ENCODE data around the gene STAT3. TPM values are rescaled to one million over a fixed set of nuclear protein-coding genes. Genes with fewer than 3 reads are reported as not detected.
"Not testable (repeated sequence)": the region's sequence is repeated elsewhere in the genome, so short reads cannot be mapped to it uniquely, and the experiment has no call there.

The STAT3 gene
- total and polyA plus RNA-seq, 8 donors: 31.3 to 207 (median 104) TPM

DNA sequence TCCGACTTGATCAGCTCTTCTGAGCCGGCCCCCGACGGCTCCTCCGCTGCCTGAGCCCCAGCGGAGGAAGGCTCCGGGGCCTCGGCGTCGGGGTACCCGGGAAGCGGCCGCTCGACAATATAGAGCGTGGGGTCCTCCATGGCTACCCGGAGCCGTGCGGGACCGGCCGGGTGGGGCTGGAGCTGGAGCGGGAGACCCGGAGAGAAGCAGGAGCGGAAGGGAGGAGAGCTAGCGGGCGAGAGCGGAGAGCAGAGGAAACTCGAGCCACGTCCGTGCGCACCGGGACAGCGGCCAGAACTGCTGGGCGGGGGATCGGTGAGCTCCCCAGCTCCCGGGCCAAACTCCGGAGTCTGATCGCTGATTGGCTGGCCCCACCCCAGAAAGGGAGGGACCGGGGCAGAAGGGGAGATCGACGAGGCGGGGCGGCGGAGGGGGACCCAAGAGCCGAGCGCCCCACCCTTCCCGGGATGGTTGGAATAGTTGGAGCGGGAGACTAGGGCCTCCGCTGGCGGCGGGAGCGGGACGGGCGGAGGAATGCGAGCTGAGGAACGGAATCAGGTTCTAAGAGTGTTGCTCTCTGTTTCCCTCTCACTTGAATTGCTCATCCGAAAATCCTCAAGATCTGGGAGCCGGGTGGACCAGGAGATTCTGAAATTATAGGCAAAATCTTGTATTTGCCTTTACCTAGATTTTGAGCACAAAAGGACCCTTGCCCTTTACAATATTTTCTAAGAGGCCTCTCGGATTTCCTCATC is 34.9 kb upstream of the STAT3 start, which contains the start of gene CAVIN1:
CAVIN1 (minus strand) TSS at position 299 of the 755 bp plus-strand sequence; CDS start at position 140, 159 bp downstream.
- WGBS, 5 donors: 1 to 3% (median 2%) methylated on average over 37 to 58 of the region's 58 CpGs
- Histone ChIP-seq H3K27me3 (peaks cover 0 to 29% (median 20%) of the 10 kb centered on the region in 3 donors), H3K27ac (peak within 1 kb of the TSS; percentile 61 to 94 (median 91)), H3K9me3 (no peaks in the 10 kb centered on the region), H3K4me3 (peak within 1 kb of the TSS; percentile 65 to 75 (median 70)), H3K4me1 (peaks cover 17 to 61% (median 48%) of the 10 kb centered on the region in 4 donors), H3K36me3 (no peaks in the 10 kb centered on the region)
- TF ChIP-seq POLR2AphosphoS5 (IDR thresholded peaks at IDR 0.05) (peak; percentile 98 to 99 (median 99)), EP300 (IDR thresholded peaks at IDR 0.05) (no peak), POLR2A (IDR thresholded peaks at IDR 0.05) (peak in 2 of 4 donors; percentile 58 to 68)
- TF ChIP-seq, protein P1, sequence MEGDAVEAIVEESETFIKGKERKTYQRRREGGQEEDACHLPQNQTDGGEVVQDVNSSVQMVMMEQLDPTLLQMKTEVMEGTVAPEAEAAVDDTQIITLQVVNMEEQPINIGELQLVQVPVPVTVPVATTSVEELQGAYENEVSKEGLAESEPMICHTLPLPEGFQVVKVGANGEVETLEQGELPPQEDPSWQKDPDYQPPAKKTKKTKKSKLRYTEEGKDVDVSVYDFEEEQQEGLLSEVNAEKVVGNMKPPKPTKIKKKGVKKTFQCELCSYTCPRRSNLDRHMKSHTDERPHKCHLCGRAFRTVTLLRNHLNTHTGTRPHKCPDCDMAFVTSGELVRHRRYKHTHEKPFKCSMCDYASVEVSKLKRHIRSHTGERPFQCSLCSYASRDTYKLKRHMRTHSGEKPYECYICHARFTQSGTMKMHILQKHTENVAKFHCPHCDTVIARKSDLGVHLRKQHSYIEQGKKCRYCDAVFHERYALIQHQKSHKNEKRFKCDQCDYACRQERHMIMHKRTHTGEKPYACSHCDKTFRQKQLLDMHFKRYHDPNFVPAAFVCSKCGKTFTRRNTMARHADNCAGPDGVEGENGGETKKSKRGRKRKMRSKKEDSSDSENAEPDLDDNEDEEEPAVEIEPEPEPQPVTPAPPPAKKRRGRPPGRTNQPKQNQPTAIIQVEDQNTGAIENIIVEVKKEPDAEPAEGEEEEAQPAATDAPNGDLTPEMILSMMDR (IDR thresholded peaks at IDR 0.05): no peak
- intact Hi-C loops (cut with DNase I; ENCODE audit: low total_unique reads): no loop called here
- DNase-seq: peak; percentile 92 to 98

DNA sequence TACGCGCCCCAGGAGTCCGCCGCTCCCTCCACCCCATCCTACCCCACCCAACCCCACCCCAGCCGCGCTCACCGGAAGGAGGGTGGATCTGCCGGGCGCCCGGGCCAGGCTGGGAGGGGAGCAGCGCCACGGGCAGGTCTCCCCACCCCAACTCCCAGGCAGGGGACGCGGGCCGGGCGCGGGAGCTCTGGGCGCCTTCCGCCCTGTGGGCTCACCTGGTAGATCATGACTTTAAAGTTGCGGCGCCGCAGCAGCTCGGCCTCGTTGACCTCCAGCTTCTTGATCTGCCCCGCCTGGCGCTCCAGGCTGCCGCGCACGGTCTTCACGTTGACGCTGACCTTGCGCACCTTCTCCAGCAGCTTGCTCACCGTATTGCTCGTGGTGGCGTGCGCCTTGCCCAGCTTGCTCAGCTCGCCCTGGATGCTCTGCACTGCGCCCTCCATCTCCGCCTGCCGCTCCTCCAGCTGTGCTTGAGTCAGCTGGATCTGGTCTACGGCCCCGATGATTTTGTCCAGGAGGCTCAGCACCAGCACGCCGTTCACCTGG is 34.2 kb upstream of the STAT3 start:
- Histone ChIP-seq H3K36me3 (no peaks in the 10 kb centered on the region), H3K4me1 (peaks cover 19 to 66% (median 50%) of the 10 kb centered on the region in 4 donors), H3K27me3 (peaks cover 0 to 29% (median 20%) of the 10 kb centered on the region in 3 donors), H3K27ac (peak overlapping the region; percentile 61 to 94 (median 91)), H3K9me3 (no peaks in the 10 kb centered on the region), H3K4me3 (peak overlapping the region; percentile 65 to 75 (median 70))
- intact Hi-C loops (cut with DNase I; ENCODE audit: low total_unique reads): no loop called here
- DNase-seq: peak; percentile 27 to 81
- TF ChIP-seq POLR2AphosphoS5 (IDR thresholded peaks at IDR 0.05): no peak
- TF ChIP-seq, protein P1 (IDR thresholded peaks at IDR 0.05): no peak
- no peak for TF ChIP-seq EP300 (IDR thresholded peaks at IDR 0.05)
- no peak for TF ChIP-seq POLR2A (IDR thresholded peaks at IDR 0.05)
- 0 to 3% (median 1%) methylated on average over 6 to 44 of the region's 44 CpGs for WGBS, 5 donors

DNA sequence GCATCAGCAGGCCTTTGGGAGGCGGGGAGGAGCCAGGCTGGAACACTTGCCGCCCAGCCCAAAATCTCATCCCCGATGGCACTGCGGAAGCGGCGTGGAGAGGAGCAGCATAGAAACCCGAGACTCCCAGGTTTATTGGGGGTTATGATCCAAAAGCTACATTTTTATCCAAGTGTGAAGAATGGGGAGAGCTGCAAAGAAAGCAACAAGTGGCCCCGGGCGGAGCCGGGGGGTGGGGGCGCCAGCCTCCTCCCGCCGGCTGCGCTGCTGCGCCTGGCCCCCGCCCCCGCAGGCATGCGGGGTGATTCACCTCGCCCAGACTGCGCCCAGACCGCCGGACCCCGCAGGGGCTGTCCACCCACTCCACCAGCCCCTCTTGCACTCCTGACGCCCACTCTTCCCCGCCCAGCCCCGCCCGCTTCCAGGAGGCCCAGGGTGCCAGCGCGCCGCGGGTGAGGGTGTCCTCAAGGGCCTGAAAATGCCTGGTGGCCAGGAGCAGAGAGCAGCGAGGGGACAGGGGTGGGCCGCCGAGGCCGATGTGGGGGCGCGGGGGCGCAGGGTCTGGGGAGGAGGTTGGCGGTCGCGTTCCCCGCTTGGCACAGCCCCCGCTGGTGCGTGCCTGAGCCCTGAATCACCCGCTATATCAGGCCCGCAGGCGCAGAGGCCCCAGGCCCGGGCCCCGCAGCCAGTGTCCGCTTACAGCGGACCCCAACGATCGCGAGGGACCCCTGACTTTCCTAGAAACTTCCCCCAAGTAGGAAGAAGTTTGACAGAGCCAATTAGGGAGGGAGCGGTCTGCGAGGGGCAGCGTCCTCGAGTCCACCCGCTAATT is 33.5 kb upstream of the STAT3 start:
- Histone ChIP-seq H3K27me3 (peaks cover 0 to 29% (median 20%) of the 10 kb centered on the region in 3 donors), H3K4me3 (peak overlapping the region; percentile 65 to 75 (median 70)), H3K9me3 (no peaks in the 10 kb centered on the region), H3K36me3 (no peaks in the 10 kb centered on the region), H3K27ac (peak overlapping the region; percentile 61 to 94 (median 91)), H3K4me1 (peaks cover 19 to 73% (median 54%) of the 10 kb centered on the region in 4 donors)
- WGBS, 5 donors: 3 to 20% (median 11%) methylated on average over 31 to 59 of the region's 59 CpGs
- peak; percentile 28 to 75 for DNase-seq
- no peak for TF ChIP-seq POLR2A (IDR thresholded peaks at IDR 0.05)
- TF ChIP-seq POLR2AphosphoS5 (IDR thresholded peaks at IDR 0.05): no peak
- no peak for TF ChIP-seq EP300 (IDR thresholded peaks at IDR 0.05)
- TF ChIP-seq, protein P1 (IDR thresholded peaks at IDR 0.05): no peak
- intact Hi-C loops (cut with DNase I; ENCODE audit: low total_unique reads): no loop called here

DNA sequence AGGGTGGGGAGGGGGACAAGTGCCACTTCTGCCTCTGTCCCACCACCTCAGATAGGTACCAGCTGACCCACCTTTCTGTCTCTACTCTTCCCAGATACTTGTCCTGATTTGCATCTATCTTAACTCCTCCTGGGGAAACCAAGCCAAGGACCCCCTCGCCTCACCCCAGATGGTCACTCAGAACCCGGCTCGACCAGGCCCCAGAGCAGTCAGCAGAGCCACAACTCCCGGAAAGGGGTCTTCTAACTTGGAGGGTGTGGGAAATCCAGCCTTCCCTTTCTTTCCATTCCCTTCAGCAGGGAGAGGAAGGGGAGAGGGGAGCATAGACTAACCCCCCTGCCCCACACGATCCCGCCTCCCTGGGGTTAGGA is 32.9 kb upstream of the STAT3 start:
- no peak for DNase-seq
- no peaks in the 10 kb centered on the region for H3K9me3 ChIP-seq
- WGBS, 5 donors: 38 to 65% (median 57%) methylated on average over 4 to 6 of the region's 6 CpGs
- peak overlapping the region; percentile 65 to 75 (median 70) for H3K4me3 ChIP-seq
- TF ChIP-seq POLR2AphosphoS5 (IDR thresholded peaks at IDR 0.05): no peak
- no peak for TF ChIP-seq POLR2A (IDR thresholded peaks at IDR 0.05)
- TF ChIP-seq, protein P1 (IDR thresholded peaks at IDR 0.05): no peak
- TF ChIP-seq EP300 (IDR thresholded peaks at IDR 0.05): no peak
- H3K4me1 ChIP-seq: peaks cover 19 to 80% (median 57%) of the 10 kb centered on the region in 4 donors
- no peaks in the 10 kb centered on the region for H3K36me3 ChIP-seq
- peak overlapping the region; percentile 61 to 94 (median 91) for H3K27ac ChIP-seq
- peaks cover 0 to 29% (median 20%) of the 10 kb centered on the region in 3 donors for H3K27me3 ChIP-seq
- intact Hi-C loops (cut with DNase I; ENCODE audit: low total_unique reads): no loop called here

DNA sequence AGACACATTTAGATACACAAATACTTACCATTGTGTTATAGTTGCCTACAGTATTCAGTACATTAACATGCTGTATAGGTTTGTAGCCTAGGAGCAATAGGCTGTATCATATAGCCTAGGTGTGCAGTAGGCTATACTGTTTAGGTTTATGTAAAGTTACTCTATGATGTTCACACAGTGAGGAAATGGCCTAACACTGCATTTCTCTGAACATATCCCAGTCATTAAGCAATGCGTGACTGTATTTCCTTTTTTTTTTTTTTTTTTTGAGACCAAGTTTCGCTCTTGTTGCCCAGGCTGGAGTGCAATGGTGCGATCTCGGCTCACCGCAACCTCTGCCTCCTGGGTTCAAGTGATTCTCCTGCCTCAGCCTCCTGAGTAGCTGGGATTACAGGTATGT is 29.7 kb upstream of the STAT3 start:
- H3K4me3 ChIP-seq; DNase-seq; H3K36me3 ChIP-seq; intact Hi-C loops (cut with DNase I; ENCODE audit: low total_unique reads); H3K9me3 ChIP-seq: not testable (repeated sequence)
- WGBS, 5 donors: 68 to 91% (median 87%) methylated on average over 2 to 5 of the region's 5 CpGs
- H3K27me3 ChIP-seq: peaks cover 0 to 19% (median 17%) of the 10 kb centered on the region in 3 donors
- H3K4me1 ChIP-seq: peaks cover 26 to 99% (median 67%) of the 10 kb centered on the region in 4 donors
- peak overlapping the region in 3 of 5 donors; percentile 62 to 92 (median 90) for H3K27ac ChIP-seq

All from stomach (tissue), 9 donors.